H1 (cell line): ENCODE data around the gene OPA3. TPM values are rescaled to one million over a fixed set of nuclear protein-coding genes. Genes with fewer than 3 reads are reported as not detected.
"Not testable (repeated sequence)": the region's sequence is repeated elsewhere in the genome, so short reads cannot be mapped to it uniquely, and the experiment has no call there.

Experiments used
- CTCF ChIA-PET: fragments of 300-600 bp; sonication (Branson Sonifier 250); formaldehyde crosslinking; loops from one replicate; lab custom pipeline; 2021; ENCODE audit not compliant: partially characterized antibody; lab: Charles Lee
- POLR2A ChIA-PET: fragments of 300-600 bp; sonication (Branson Sonifier 250); formaldehyde crosslinking; loops from one replicate; lab custom pipeline; 2021; ENCODE audit warnings: inconsistent platforms; ENCODE audit not compliant: partially characterized antibody; lab: Charles Lee
- DNase-seq, 2 experiments: peaks; one replicate each; pipeline versions ENCODE4 v3.0.0 to v3.0.0-alpha.2; 2010 to 2022; ENCODE audit warnings: low spot score in 2 of 2, low read depth in 1 of 2, mixed read lengths in 1 of 2
- FAIRE-seq: peaks from 2 replicates; lab custom pipeline; 2011; peaks lifted over from hg19 to GRCh38; lab: Jason Lieb, UNC
- H2AFZ ChIP-seq: 2 replicates; pipeline ENCODE4 v1.8.1; 2012; ENCODE audit warnings: low read length, inconsistent platforms
- H2AK5ac ChIP-seq: 2 replicates; pipeline ENCODE4 v1.6.1; 2013; ENCODE audit warnings: low read depth, low read length
- H2BK120ac ChIP-seq: replicated peaks from 2 replicates; pipeline ENCODE3; 2013; ENCODE audit warnings: low read depth, low read length, inconsistent platforms
- H2BK12ac ChIP-seq: 2 replicates; pipeline ENCODE4 v1.6.1; 2013; ENCODE audit warnings: low read depth, low read length
- H2BK15ac ChIP-seq: 2 replicates; pipeline ENCODE4 v1.6.1; 2013; ENCODE audit warnings: low read length
- H2BK20ac ChIP-seq: 2 replicates; pipeline ENCODE4 v1.6.1; 2013; ENCODE audit warnings: low read length
- H2BK5ac ChIP-seq: 2 replicates; pipeline ENCODE4 v1.6.1; 2013; ENCODE audit warnings: low read depth, low read length
- H3K14ac ChIP-seq: 2 replicates; pipeline ENCODE4 v1.6.1; 2013; ENCODE audit warnings: inconsistent platforms; ENCODE audit not compliant: insufficient read length
- H3K18ac ChIP-seq: 2 replicates; pipeline ENCODE4 v1.6.1; 2013; ENCODE audit warnings: low read length; ENCODE audit errors: extremely low read depth
- H3K23ac ChIP-seq: 2 replicates; pipeline ENCODE4 v1.6.1; 2013; ENCODE audit warnings: inconsistent platforms; ENCODE audit not compliant: insufficient read length
- H3K23me2 ChIP-seq: 2 replicates; pipeline ENCODE4 v1.6.1; 2013; ENCODE audit warnings: low read depth, low read length
- H3K27ac ChIP-seq: 2 replicates; pipeline ENCODE4 v1.6.1; 2011; ENCODE audit warnings: low read depth, low read length, inconsistent platforms
- H3K27me3 ChIP-seq, 4 experiments: replicated peaks in 1 of 4; 1 replicate in 1 of 4; 2 replicates in 3 of 4; pipeline versions ENCODE4 v1.6.1 to v1.8.1; 2011 to 2013; ENCODE audit warnings: low read length in 3 of 4, mild to moderate bottlenecking in 3 of 4, inconsistent platforms in 2 of 4, mixed read lengths in 2 of 4, moderate library complexity in 1 of 4; ENCODE audit not compliant: control insufficient read depth in 3 of 4, insufficient read depth in 3 of 4; ENCODE audit errors: extremely low read depth in 1 of 4
- H3K36me3 ChIP-seq, 4 experiments: 2 replicates each; pipeline versions ENCODE4 v1.6.1 to v1.8.1; 2011 to 2013; ENCODE audit warnings: mild to moderate bottlenecking in 4 of 4, low read length in 3 of 4, moderate library complexity in 2 of 4, control low read depth in 1 of 4, inconsistent platforms in 1 of 4; ENCODE audit not compliant: insufficient read depth in 4 of 4, control insufficient read depth in 2 of 4
- H3K4ac ChIP-seq: replicated peaks from 2 replicates; pipeline ENCODE3; 2013; ENCODE audit warnings: low read length, low read depth, mixed read lengths, inconsistent platforms; ENCODE audit not compliant: insufficient read length
- H3K4me1 ChIP-seq, 4 experiments: replicated peaks in 1 of 4; 1 replicate in 1 of 4; 2 replicates in 3 of 4; pipeline versions ENCODE4 v1.6.1 to v1.8.1; 2011 to 2013; ENCODE audit warnings: low read length in 3 of 4, inconsistent platforms in 2 of 4, mixed read lengths in 1 of 4; ENCODE audit not compliant: insufficient read depth in 4 of 4, control insufficient read depth in 3 of 4
- H3K4me2 ChIP-seq, 2 experiments: 2 replicates each; pipeline versions ENCODE4 v1.6.1 to v1.8.1; 2011 to 2013; ENCODE audit warnings: low read depth in 2 of 2, low read length in 2 of 2, control low read depth in 1 of 2, inconsistent platforms in 1 of 2, mild to moderate bottlenecking in 1 of 2; ENCODE audit not compliant: insufficient read depth in 1 of 2
- H3K4me3 ChIP-seq, 4 experiments: fragments of 200-600, 300-600 bp in 1 of 4; sonication (generic), shearing (Covaris generic), sonication (Bioruptor Twin) in 1 of 4; 2 replicates each; pipeline versions ENCODE4 v1.5.1 to v1.8.1; 2011 to 2016; ENCODE audit warnings: low read length in 4 of 4, low read depth in 3 of 4, control low read depth in 2 of 4, inconsistent platforms in 2 of 4, mild to moderate bottlenecking in 2 of 4, mixed read lengths in 1 of 4, moderate library complexity in 1 of 4; ENCODE audit not compliant: insufficient read depth in 2 of 4; ENCODE audit errors: extremely low read depth in 1 of 4
- H3K56ac ChIP-seq: replicated peaks from 2 replicates; pipeline ENCODE3; 2013; ENCODE audit warnings: low read depth, mild to moderate bottlenecking, mixed read lengths, low read length, inconsistent platforms; ENCODE audit not compliant: insufficient read length
- H3K79me1 ChIP-seq: 2 replicates; pipeline ENCODE4 v1.6.1; 2013; ENCODE audit warnings: low read depth, low read length, control low read depth
- H3K79me2 ChIP-seq, 2 experiments: 2 replicates each; pipeline versions ENCODE4 v1.6.1 to v1.8.1; 2012 to 2013; ENCODE audit warnings: low read length in 2 of 2, mild to moderate bottlenecking in 2 of 2, inconsistent platforms in 1 of 2; ENCODE audit not compliant: insufficient read depth in 2 of 2, control insufficient read depth in 1 of 2
- H3K9ac ChIP-seq, 4 experiments: replicated peaks in 1 of 4; 1 replicate in 1 of 4; 2 replicates in 3 of 4; pipeline versions ENCODE4 v1.6.1 to v1.8.1; 2011 to 2013; ENCODE audit warnings: low read depth in 3 of 4, low read length in 3 of 4, control low read depth in 2 of 4, mild to moderate bottlenecking in 2 of 4, moderate library complexity in 2 of 4, inconsistent platforms in 1 of 4; ENCODE audit errors: extremely low read depth in 1 of 4
- H3K9me3 ChIP-seq, 2 experiments: 2 replicates each; pipeline versions ENCODE4 v1.6.1 to v1.8.1; 2012 to 2013; ENCODE audit warnings: mild to moderate bottlenecking in 2 of 2, moderate library complexity in 2 of 2, control low read depth in 1 of 2, inconsistent platforms in 1 of 2, low read depth in 1 of 2, low read length in 1 of 2, mixed read lengths in 1 of 2; ENCODE audit not compliant: insufficient read depth in 2 of 2
- H4K20me1 ChIP-seq, 2 experiments: replicated peaks in 1 of 2; 2 replicates each; pipeline versions ENCODE3 to v1.8.1; 2011 to 2013; ENCODE audit warnings: inconsistent platforms in 2 of 2, low read length in 2 of 2, mild to moderate bottlenecking in 1 of 2; ENCODE audit not compliant: insufficient read depth in 2 of 2, control insufficient read depth in 1 of 2
- H4K5ac ChIP-seq: 2 replicates; pipeline ENCODE4 v1.6.1; 2013; ENCODE audit warnings: low read length, low read depth, mixed read lengths, inconsistent platforms; ENCODE audit not compliant: insufficient read length
- H4K8ac ChIP-seq: 2 replicates; pipeline ENCODE4 v1.8.0; 2013; ENCODE audit warnings: mild to moderate bottlenecking, moderate library complexity, low read length, inconsistent platforms; ENCODE audit not compliant: insufficient read depth; ENCODE audit errors: extremely low read depth
- H4K91ac ChIP-seq: replicated peaks from 2 replicates; pipeline ENCODE3; 2013; ENCODE audit warnings: low read length, mixed read lengths, inconsistent platforms; ENCODE audit not compliant: insufficient read length
- ASH2L ChIP-seq: fragments of 200-600, 300-600 bp; sonication (generic); IDR thresholded peaks from one replicate; pipeline ENCODE4 v1.7.1; 2017; ENCODE audit warnings: low read length
- WGBS, 2 experiments: shearing (Covaris generic) in 1 of 2; methylation state at CpG; one replicate each; pipeline versions ENCODE4 v1.1.6 to v1.1.7; 2013 to 2015; ENCODE audit warnings: low lambda C conversion rate in 2 of 2, mixed read lengths in 2 of 2, inconsistent platforms in 1 of 2, low coverage in 1 of 2, missing lambda C conversion rate in 1 of 2; ENCODE audit not compliant: insufficient replicate concordance in 2 of 2, insufficient coverage in 1 of 2, insufficient read length in 1 of 2; ENCODE audit errors: extremely low coverage in 1 of 2, missing lambda C conversion rate in 1 of 2; 5-methylcytosine and 5-hydroxymethylcytosine counted together
- polyA plus RNA-seq, 7 experiments: library from polyadenylated mRNA; depleted of rRNA in 3 of 7; stranded (reverse) in 5 of 7; unstranded in 2 of 7; fragments of >200 nt in 5 of 7; fragments of 200-250 nt in 2 of 7; gene quantifications; 1 replicate in 5 of 7; 2 replicates in 1 of 7; 4 replicates in 1 of 7; pipeline versions ENCODE4 v1.2.1 to v1.2.3, GENCODE V29; 2011 to 2013; ENCODE audit warnings: missing spikeins in 2 of 7, mixed read lengths in 2 of 7
- total RNA-seq: library from RNA; stranded (reverse); fragmentation: NEBNext Ultra II Directional; extraction: Animal tissue kit (Norgen Biotek cat#: 25700); gene quantifications from 2 replicates; pipeline ENCODE4 v1.2.1, GENCODE V29; 2021
- TF ChIP-seq, protein P1 (sequence below), 3 experiments: IDR thresholded peaks; 1 replicate in 2 of 3; 2 replicates in 1 of 3; pipeline versions ENCODE4 v1.5.1 to v1.6.1; 2011; ENCODE audit warnings: low read length in 3 of 3, mild to moderate bottlenecking in 3 of 3, inconsistent platforms in 2 of 3, low read depth in 1 of 3, moderate library complexity in 1 of 3; ENCODE audit not compliant: insufficient read depth in 1 of 3; ENCODE audit errors: control extremely low read depth in 1 of 3

Gene OPA3
- total and polyA plus RNA-seq, 2 of the 8 experiments (the other 6 are each of a cell fraction or from before 2014, with no cell fraction given) = 12.5 to 14.5 TPM

DNA sequence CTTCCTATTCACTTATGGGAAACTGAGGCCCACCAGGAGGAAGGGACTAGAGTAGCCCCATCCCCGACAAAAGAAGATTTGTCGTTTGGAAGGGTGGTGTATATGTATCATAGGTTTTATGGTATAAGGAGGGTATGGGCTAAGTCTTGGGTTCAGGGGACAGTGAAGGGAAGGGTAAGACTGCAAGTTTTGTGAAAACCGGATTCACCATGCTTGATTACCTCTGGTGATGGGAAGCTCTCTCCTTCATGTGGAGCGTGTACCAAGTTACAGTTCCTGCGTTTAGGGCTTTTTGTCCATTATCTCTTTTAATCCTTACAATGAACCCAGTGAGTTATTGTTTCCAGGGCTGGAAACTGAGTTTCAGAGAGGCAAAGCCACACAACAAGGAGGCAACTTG is 73.5 kb downstream of the OPA3 start (continued):
- TF ChIP-seq ASH2L = no peak
- TF ChIP-seq, protein P1, sequence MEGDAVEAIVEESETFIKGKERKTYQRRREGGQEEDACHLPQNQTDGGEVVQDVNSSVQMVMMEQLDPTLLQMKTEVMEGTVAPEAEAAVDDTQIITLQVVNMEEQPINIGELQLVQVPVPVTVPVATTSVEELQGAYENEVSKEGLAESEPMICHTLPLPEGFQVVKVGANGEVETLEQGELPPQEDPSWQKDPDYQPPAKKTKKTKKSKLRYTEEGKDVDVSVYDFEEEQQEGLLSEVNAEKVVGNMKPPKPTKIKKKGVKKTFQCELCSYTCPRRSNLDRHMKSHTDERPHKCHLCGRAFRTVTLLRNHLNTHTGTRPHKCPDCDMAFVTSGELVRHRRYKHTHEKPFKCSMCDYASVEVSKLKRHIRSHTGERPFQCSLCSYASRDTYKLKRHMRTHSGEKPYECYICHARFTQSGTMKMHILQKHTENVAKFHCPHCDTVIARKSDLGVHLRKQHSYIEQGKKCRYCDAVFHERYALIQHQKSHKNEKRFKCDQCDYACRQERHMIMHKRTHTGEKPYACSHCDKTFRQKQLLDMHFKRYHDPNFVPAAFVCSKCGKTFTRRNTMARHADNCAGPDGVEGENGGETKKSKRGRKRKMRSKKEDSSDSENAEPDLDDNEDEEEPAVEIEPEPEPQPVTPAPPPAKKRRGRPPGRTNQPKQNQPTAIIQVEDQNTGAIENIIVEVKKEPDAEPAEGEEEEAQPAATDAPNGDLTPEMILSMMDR (IDR thresholded peaks at IDR 0.05; ENCODE audit: control extremely low read depth in 1 of 3, insufficient read depth in 1 of 3, low read depth in 1 of 3, low read length in 3 of 3) = no peak

DNA sequence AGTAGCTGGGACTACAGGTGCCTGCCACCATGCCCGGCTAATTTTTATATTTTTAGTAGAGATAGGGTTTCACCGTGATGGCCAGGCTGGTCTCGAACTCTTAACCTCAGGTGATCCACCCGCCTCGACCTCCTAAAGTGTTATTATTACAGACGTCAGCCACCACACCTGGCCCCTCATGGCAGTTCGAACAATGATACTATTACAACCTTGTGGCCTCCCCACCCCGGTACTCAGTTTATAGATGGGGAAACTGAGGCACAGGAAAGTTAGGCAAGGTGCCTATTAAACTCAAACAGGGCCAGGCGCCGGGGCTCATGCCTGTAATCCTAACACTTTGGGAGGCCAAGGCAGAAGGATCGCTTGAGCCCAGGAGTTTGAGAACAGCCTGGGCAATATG is 74.2 kb downstream of the OPA3 start:
- H2BK15ac ChIP-seq, H2AK5ac ChIP-seq, H3K18ac ChIP-seq, H2BK120ac ChIP-seq, H3K4me1 ChIP-seq, H4K5ac ChIP-seq, H3K23me2 ChIP-seq, H3K4ac ChIP-seq, H3K14ac ChIP-seq, H3K27me3 ChIP-seq, H4K8ac ChIP-seq, H3K27ac ChIP-seq, H3K23ac ChIP-seq, H2BK5ac ChIP-seq, H3K56ac ChIP-seq, H3K9ac ChIP-seq, H3K9me3 ChIP-seq, FAIRE-seq, H2BK20ac ChIP-seq, H3K36me3 ChIP-seq, H4K91ac ChIP-seq, DNase-seq, H3K4me3 ChIP-seq, H2AFZ ChIP-seq: not testable (repeated sequence)
- peak overlapping the region in 1 of 2 experiments; percentile 56; a peak in 1 of 4 replicates for H3K4me2 ChIP-seq
- peaks cover 24% of the 10 kb centered on the region for H3K79me1 ChIP-seq
- POLR2A ChIA-PET = interaction anchor here (1.0 to 3.2 kb wide), 3 partner anchors 11 to 29 kb away, joined by 3 to 25 read pairs (median 3); no protein-coding TSS in a partner anchor
- peaks cover 12 to 23% of the 10 kb centered on the region in 2 experiments for H4K20me1 ChIP-seq
- CTCF ChIA-PET = interaction anchor here (0.8 to 2.4 kb wide), 8 partner anchors 10 to 48 kb away, joined by 3 to 15 read pairs (median 3); no protein-coding TSS in a partner anchor
- peaks cover 31 to 73% of the 10 kb centered on the region in 2 experiments for H3K79me2 ChIP-seq
- H2BK12ac ChIP-seq = 0 out of 2 replicates have a peak overlapping the region, but pooled peaks have one; percentile 17
- 89% methylated on average over 11 of the region's 11 CpGs; no CpG with 5 or more reads in 1 of the 2 experiments for WGBS, 2 experiments
